Hepatocyte (in vitro differentiated cells): ENCODE results near the gene ARSI.

Experiments used
- EZH2 ChIP-seq: fragments of 200-600 bp; sonication (generic); IDR thresholded peaks from 2 replicates; pipeline ENCODE4 v1.6.1; 2016; ENCODE audit warnings: antibody characterized with exemption, mild to moderate bottlenecking, borderline replicate concordance
- EZH2phosphoT487 ChIP-seq: fragments of 200-600 bp; sonication (generic); IDR thresholded peaks from one replicate; pipeline ENCODE4 v1.6.1; 2018; ENCODE audit warnings: antibody characterized with exemption, mild to moderate bottlenecking, low read depth, moderate library complexity; ENCODE audit not compliant: unreplicated experiment, severe bottlenecking
- TF ChIP-seq, protein P1 (sequence below): fragments of 200-600 bp; sonication (generic); IDR thresholded peaks from 2 replicates; pipeline ENCODE4 v1.5.1; 2016; ENCODE audit warnings: antibody characterized with exemption, mild to moderate bottlenecking; ENCODE audit not compliant: poor library complexity

- TF ChIP-seq EZH2phosphoT487 (no peak), EZH2 (no peak)
- TF ChIP-seq, protein P1, sequence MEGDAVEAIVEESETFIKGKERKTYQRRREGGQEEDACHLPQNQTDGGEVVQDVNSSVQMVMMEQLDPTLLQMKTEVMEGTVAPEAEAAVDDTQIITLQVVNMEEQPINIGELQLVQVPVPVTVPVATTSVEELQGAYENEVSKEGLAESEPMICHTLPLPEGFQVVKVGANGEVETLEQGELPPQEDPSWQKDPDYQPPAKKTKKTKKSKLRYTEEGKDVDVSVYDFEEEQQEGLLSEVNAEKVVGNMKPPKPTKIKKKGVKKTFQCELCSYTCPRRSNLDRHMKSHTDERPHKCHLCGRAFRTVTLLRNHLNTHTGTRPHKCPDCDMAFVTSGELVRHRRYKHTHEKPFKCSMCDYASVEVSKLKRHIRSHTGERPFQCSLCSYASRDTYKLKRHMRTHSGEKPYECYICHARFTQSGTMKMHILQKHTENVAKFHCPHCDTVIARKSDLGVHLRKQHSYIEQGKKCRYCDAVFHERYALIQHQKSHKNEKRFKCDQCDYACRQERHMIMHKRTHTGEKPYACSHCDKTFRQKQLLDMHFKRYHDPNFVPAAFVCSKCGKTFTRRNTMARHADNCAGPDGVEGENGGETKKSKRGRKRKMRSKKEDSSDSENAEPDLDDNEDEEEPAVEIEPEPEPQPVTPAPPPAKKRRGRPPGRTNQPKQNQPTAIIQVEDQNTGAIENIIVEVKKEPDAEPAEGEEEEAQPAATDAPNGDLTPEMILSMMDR, result no peak
Measured at GRCh38 chr5:150347451-150347850, 44.7 kb upstream of the ARSI start.
